HCT116 (cell line): ENCODE data around the gene CTTN.

ENCODE experiments used
- EZH2phosphoT487 ChIP-seq: fragments of 200-600 bp; IDR thresholded peaks from 2 replicates; pipeline ENCODE4 v1.6.1; 2018; ENCODE audit warnings: antibody characterized with exemption, borderline replicate concordance
- POLR2A ChIP-seq: IDR thresholded peaks from 2 replicates; pipeline ENCODE4 v1.7.0; 2011; ENCODE audit warnings: borderline replicate concordance; ENCODE audit not compliant: insufficient read depth, insufficient read length; ENCODE audit errors: extremely low read depth
- SIN3A ChIP-seq: IDR thresholded peaks from 2 replicates; pipeline ENCODE4 v1.6.1; 2012; ENCODE audit warnings: low read depth
- TF ChIP-seq, protein P1 (sequence below): IDR thresholded peaks from 2 replicates; pipeline ENCODE4 v1.6.1; 2012
- TF ChIP-seq, protein P2 (sequence below), 3 experiments: fragments of 200-600 bp in 1 of 3; sonication (generic) in 1 of 3; IDR thresholded peaks in 2 of 3; conservative IDR thresholded peaks in 1 of 3; 2 replicates each; pipeline ENCODE4 v1.5.1; 2012 to 2017; ENCODE audit warnings: low read depth in 2 of 3, low read length in 2 of 3, antibody characterized with exemption in 1 of 3, borderline replicate concordance in 1 of 3, control low read depth in 1 of 3, mild to moderate bottlenecking in 1 of 3, mixed read lengths in 1 of 3, mixed run types in 1 of 3, moderate library complexity in 1 of 3; ENCODE audit not compliant: insufficient read depth in 1 of 3

DNA sequence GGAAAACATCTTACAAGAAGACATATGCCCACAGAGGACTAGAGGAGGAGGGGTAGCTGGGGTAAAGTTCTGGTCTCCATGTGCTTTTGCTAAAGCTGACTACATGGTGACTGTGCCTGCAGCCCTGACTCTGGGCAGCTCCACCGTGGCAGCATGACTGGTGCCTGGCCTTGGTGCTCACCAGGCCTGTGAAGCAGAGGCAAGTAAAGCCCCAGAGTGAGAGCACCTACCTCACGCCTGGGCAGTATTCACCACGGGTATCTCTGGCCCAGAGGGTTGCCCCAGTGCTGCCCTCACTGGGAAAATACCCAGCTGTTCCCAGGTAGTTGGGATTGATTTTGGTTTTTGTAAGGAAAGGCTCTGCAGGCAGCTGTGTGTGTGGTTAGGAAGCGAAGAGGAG is 78.3 kb downstream of the CTTN start:
- TF ChIP-seq, protein P1, sequence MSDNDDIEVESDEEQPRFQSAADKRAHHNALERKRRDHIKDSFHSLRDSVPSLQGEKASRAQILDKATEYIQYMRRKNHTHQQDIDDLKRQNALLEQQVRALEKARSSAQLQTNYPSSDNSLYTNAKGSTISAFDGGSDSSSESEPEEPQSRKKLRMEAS: no peak
- TF ChIP-seq POLR2A (no peak), SIN3A (no peak), EZH2phosphoT487 (no peak)
- TF ChIP-seq, protein P2, sequence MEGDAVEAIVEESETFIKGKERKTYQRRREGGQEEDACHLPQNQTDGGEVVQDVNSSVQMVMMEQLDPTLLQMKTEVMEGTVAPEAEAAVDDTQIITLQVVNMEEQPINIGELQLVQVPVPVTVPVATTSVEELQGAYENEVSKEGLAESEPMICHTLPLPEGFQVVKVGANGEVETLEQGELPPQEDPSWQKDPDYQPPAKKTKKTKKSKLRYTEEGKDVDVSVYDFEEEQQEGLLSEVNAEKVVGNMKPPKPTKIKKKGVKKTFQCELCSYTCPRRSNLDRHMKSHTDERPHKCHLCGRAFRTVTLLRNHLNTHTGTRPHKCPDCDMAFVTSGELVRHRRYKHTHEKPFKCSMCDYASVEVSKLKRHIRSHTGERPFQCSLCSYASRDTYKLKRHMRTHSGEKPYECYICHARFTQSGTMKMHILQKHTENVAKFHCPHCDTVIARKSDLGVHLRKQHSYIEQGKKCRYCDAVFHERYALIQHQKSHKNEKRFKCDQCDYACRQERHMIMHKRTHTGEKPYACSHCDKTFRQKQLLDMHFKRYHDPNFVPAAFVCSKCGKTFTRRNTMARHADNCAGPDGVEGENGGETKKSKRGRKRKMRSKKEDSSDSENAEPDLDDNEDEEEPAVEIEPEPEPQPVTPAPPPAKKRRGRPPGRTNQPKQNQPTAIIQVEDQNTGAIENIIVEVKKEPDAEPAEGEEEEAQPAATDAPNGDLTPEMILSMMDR (IDR thresholded peaks at IDR 0.05 in 2 of 3, conservative IDR thresholded peaks at IDR 0.05 in 1 of 3; ENCODE audit: borderline replicate concordance in 1 of 3, insufficient read depth in 1 of 3, low read depth in 2 of 3, low read length in 2 of 3): no peak
